ENCODE data around the gene WDR87. TPM values are rescaled to one million over a fixed set of nuclear protein-coding genes. Genes with fewer than 3 reads are reported as not detected.
A peak's percentile ranks its signal among the peaks of the same experiment; 100 is the strongest.

WDR87 gene
- total and polyA plus RNA-seq, 10 of the 15 experiments (the other 5 are each of a cell fraction or from before 2014, with no cell fraction given) = not detected

DNA sequence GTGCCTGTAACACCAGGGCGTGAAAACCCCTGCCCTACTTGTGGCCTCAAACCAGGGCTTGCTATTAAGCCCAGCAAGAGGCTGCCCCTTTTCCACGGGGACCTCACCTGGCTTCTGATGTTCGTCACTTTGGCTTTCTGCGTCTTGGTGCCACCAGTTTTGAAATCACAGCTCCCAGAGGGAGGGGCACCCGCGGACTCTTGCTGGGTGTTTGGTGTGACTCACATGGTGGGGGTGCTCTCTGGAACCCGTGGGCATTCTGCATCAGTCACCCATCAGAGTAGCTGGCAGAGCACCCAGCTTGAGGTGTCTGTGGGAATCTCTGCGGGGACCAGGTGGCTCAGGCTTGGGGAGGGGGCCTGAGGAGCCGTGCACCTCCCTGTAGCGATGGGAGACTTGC, 19.9 kb upstream of the WDR87 start:
- H3K4me1 ChIP-seq (ENCODE audit: control insufficient read depth, insufficient read depth, low read length) = peaks cover 66% of the 10 kb centered on the region
- H3K79me2 ChIP-seq (ENCODE audit: control insufficient read depth, insufficient read depth, low read length) = peaks cover 88% of the 10 kb centered on the region
- 44% methylated on average over 10 of the region's 10 CpGs for WGBS (ENCODE audit: insufficient coverage, insufficient replicate concordance, low lambda C conversion rate, missing lambda C conversion rate)
- DNase-seq (ENCODE audit: low read depth, low spot score) = no peak
- peaks cover 5 to 6% of the 10 kb centered on the region in 2 experiments for H3K36me3 ChIP-seq (ENCODE audit: control insufficient read depth in 2 of 2, insufficient read depth in 2 of 2, low read length in 1 of 2)
- peak overlapping the region; percentile 45 for H3K9ac ChIP-seq (ENCODE audit: control insufficient read depth, insufficient read depth, low read length)
- ChIA-PET SMC1A (ENCODE audit: uncharacterized antibody, unreplicated experiment) (interaction anchor here (2.3 to 8.0 kb wide), 5 partner anchors 13 to 78 kb away, joined by 7 to 57 read pairs (median 15); partner anchors contain the start of genes SIPA1L3 and WDR87), POLR2A (interaction anchor here (1.0 to 4.3 kb wide), 4 partner anchors 9 to 122 kb away, joined by 3 to 46 read pairs (median 6); no protein-coding TSS in a partner anchor), RAD21 (ENCODE audit: unreplicated experiment) (interaction anchor here (0.6 to 3.8 kb wide), 6 partner anchors 8 to 120 kb away, joined by 3 to 27 read pairs (median 12); partner anchors contain the start of genes SIPA1L3 and WDR87), CTCF (interaction anchor here (1.1 to 2.3 kb wide), 3 partner anchors 9 to 122 kb away, joined by 3 to 8 read pairs (median 4); no protein-coding TSS in a partner anchor)
- H3K4me2 ChIP-seq (ENCODE audit: control insufficient read depth, insufficient read depth) = peak overlapping the region; percentile 97
- TF ChIP-seq RUNX3 (IDR thresholded peaks at IDR 0.05; ENCODE audit: low read length) = peak; percentile 18; the same call in 1 of the 2 replicates
- TF ChIP-seq POLR2A (IDR thresholded peaks at IDR 0.05; ENCODE audit: low read depth, low read length) = peak; percentile 42; the same call in 1 of the 2 replicates
- TF ChIP-seq STAT1 (conservative IDR thresholded peaks at IDR 0.05) = no peak
- TF ChIP-seq, protein P1, sequence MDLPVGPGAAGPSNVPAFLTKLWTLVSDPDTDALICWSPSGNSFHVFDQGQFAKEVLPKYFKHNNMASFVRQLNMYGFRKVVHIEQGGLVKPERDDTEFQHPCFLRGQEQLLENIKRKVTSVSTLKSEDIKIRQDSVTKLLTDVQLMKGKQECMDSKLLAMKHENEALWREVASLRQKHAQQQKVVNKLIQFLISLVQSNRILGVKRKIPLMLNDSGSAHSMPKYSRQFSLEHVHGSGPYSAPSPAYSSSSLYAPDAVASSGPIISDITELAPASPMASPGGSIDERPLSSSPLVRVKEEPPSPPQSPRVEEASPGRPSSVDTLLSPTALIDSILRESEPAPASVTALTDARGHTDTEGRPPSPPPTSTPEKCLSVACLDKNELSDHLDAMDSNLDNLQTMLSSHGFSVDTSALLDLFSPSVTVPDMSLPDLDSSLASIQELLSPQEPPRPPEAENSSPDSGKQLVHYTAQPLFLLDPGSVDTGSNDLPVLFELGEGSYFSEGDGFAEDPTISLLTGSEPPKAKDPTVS (IDR thresholded peaks at IDR 0.05; ENCODE audit: low read depth, low read length) = no peak
- TF ChIP-seq BACH1 (IDR thresholded peaks at IDR 0.05; ENCODE audit: borderline replicate concordance) = no peak
- no peak for TF ChIP-seq CHD1 (IDR thresholded peaks at IDR 0.05; ENCODE audit: low read depth, low read length)
- no peak for TF ChIP-seq POLR2AphosphoS2 (IDR thresholded peaks at IDR 0.05; ENCODE audit: low read depth, low read length)
- ATAC-seq = 0 out of 3 replicates have a peak, but pooled peaks have one; percentile 3
- intact Hi-C loops (cut with micrococcal nuclease; ENCODE audit: unreplicated experiment) = loop anchor here (5.0 kb wide), 1 partner anchor 51 kb away; no protein-coding TSS in a partner anchor
- no peak overlapping the region; the same call in 1 of the 2 replicates for H2AFZ ChIP-seq (ENCODE audit: control insufficient read depth, low read depth, low read length)
- H3K9me3 ChIP-seq (replicated peaks; ENCODE audit: control insufficient read depth, insufficient read depth, low read length) = no peaks in the 10 kb centered on the region; the same call in 2 of the 3 replicates
- in situ Hi-C loops (cut with MboI) = no loop called here
- no peak for FAIRE-seq
- H4K20me1 ChIP-seq (ENCODE audit: control insufficient read depth, insufficient read depth) = no peaks in the 10 kb centered on the region
- no TSS peak for BruUV-seq (replicated peaks)
- H3K27me3 ChIP-seq (replicated peaks in 1 of 2; ENCODE audit: control insufficient read depth in 2 of 2, insufficient read depth in 2 of 2, low read length in 1 of 2) = no peaks in the 10 kb centered on the region
- H3K4me3 ChIP-seq = peak overlapping the region; percentile 53
- peak overlapping the region; percentile 93 for H3K27ac ChIP-seq (ENCODE audit: control insufficient read depth, insufficient read depth)
